SK-N-SH (cell line): ENCODE data around the gene IL1R2. TPM values are rescaled to one million over a fixed set of nuclear protein-coding genes. Genes with fewer than 3 reads are reported as not detected.

ENCODE experiments used
- CTCF ChIA-PET: fragments of 300-600, 350-600 bp; formaldehyde crosslinking; extraction: SDS; loops from one replicate; lab custom pipeline; 2021; lab: Yijun Ruan, JAX
- POLR2A ChIA-PET: fragments of 350-600 bp; sonication (Branson Sonifier 250); formaldehyde crosslinking; extraction: SDS; loops from one replicate; lab custom pipeline; 2020; ENCODE audit warnings: antibody characterized with exemption, inconsistent platforms; lab: Yijun Ruan, JAX
- DNase-seq: peaks from one replicate; pipeline ENCODE4 v3.0.0; 2012
- H2AFZ ChIP-seq: fragments of 200-600 bp; sonication (generic); 2 replicates; pipeline ENCODE4 v1.8.1; 2016; ENCODE audit warnings: antibody characterized with exemption, mild to moderate bottlenecking, low read depth
- H3F3A ChIP-seq: fragments of 200-600 bp; sonication (generic); replicated peaks from 2 replicates; pipeline ENCODE3; 2016; ENCODE audit warnings: antibody characterized with exemption, mild to moderate bottlenecking; ENCODE audit not compliant: insufficient read depth
- H3K27ac ChIP-seq, 2 experiments: fragments of 200-500 bp in 1 of 2; fragments of 200-600 bp in 1 of 2; sonication (Bioruptor generic) in 1 of 2; sonication (generic), shearing (Covaris generic) in 1 of 2; 2 replicates each; pipeline versions ENCODE4 v1.5.1 to v1.6.1; 2014 to 2016; ENCODE audit warnings: low read depth in 2 of 2, inconsistent platforms in 1 of 2, low read length in 1 of 2, mild to moderate bottlenecking in 1 of 2, mixed read lengths in 1 of 2
- H3K27me3 ChIP-seq: fragments of 200-600 bp; sonication (generic), shearing (Covaris generic); 2 replicates; pipeline ENCODE4 v1.6.1; 2016; ENCODE audit warnings: mixed run types; ENCODE audit not compliant: insufficient read depth
- H3K36me3 ChIP-seq, 2 experiments: fragments of 200-500 bp in 1 of 2; fragments of 200-600 bp in 1 of 2; sonication (Bioruptor generic) in 1 of 2; sonication (generic) in 1 of 2; replicated peaks in 1 of 2; 2 replicates each; pipeline versions ENCODE3 to v1.5.1; 2014 to 2016; ENCODE audit warnings: low read length in 1 of 2, mild to moderate bottlenecking in 1 of 2; ENCODE audit not compliant: insufficient read depth in 2 of 2, control insufficient read depth in 1 of 2
- H3K4me1 ChIP-seq, 2 experiments: fragments of 200-500 bp in 1 of 2; fragments of 200-600 bp in 1 of 2; sonication (Bioruptor generic) in 1 of 2; sonication (generic), shearing (Covaris generic) in 1 of 2; 2 replicates each; pipeline versions ENCODE4 v1.5.1 to v1.6.1; 2014 to 2016; ENCODE audit warnings: low read depth in 1 of 2, low read length in 1 of 2, mixed run types in 1 of 2; ENCODE audit not compliant: insufficient read depth in 2 of 2, control insufficient read depth in 1 of 2
- H3K4me2 ChIP-seq: fragments of 200-600 bp; sonication (generic), shearing (Covaris generic); 2 replicates; pipeline ENCODE4 v1.6.1; 2017; ENCODE audit warnings: mixed run types
- H3K4me3 ChIP-seq, 2 experiments: fragments of 200-500 bp in 1 of 2; fragments of 200-600 bp in 1 of 2; sonication (Bioruptor generic) in 1 of 2; sonication (generic), shearing (Covaris generic) in 1 of 2; 2 replicates each; pipeline versions ENCODE4 v1.5.1 to v1.8.1; 2014 to 2016; ENCODE audit warnings: low read depth in 2 of 2, inconsistent platforms in 1 of 2, low read length in 1 of 2, mild to moderate bottlenecking in 1 of 2, mixed read lengths in 1 of 2, moderate library complexity in 1 of 2
- H3K79me2 ChIP-seq: fragments of 200-600 bp; sonication (generic); 2 replicates; pipeline ENCODE4 v1.8.1; 2017; ENCODE audit warnings: mild to moderate bottlenecking; ENCODE audit not compliant: insufficient read depth
- H3K9ac ChIP-seq: fragments of 200-600 bp; sonication (generic); 2 replicates; pipeline ENCODE4 v1.6.1; 2017; ENCODE audit warnings: mixed run types
- H3K9me2 ChIP-seq: fragments of 200-600 bp; sonication (generic); 2 replicates; pipeline ENCODE4 v1.6.1; 2017; ENCODE audit warnings: mixed run types
- H3K9me3 ChIP-seq: fragments of 200-600 bp; sonication (generic); 2 replicates; pipeline ENCODE4 v1.6.1; 2017; ENCODE audit warnings: mixed run types, mild to moderate bottlenecking, moderate library complexity
- H4K20me1 ChIP-seq: fragments of 200-600 bp; sonication (generic); 2 replicates; pipeline ENCODE4 v1.6.1; 2017; ENCODE audit warnings: mild to moderate bottlenecking, mixed run types; ENCODE audit not compliant: insufficient read depth
- EZH2phosphoT487 ChIP-seq: fragments of 200-600 bp; sonication (generic); IDR thresholded peaks from 2 replicates; pipeline ENCODE4 v1.6.1; 2017; ENCODE audit warnings: low read depth, mixed run types, mild to moderate bottlenecking, antibody characterized with exemption, moderate library complexity, borderline replicate concordance
- GABPA ChIP-seq: IDR thresholded peaks from 2 replicates; pipeline ENCODE4 v1.4.0; 2012; ENCODE audit warnings: low read depth, mild to moderate bottlenecking
- GATA2 ChIP-seq: sonication (generic); formaldehyde crosslinking; IDR thresholded peaks from 2 replicates; pipeline ENCODE4 v1.5.0; 2020; ENCODE audit warnings: mild to moderate bottlenecking, missing genetic modification reagents
- MXI1 ChIP-seq: IDR thresholded peaks from 2 replicates; pipeline ENCODE4 v1.6.1; 2012; ENCODE audit warnings: mild to moderate bottlenecking, low read depth, low read length, improper control_type of control experiment
- POLR2AphosphoS5 ChIP-seq: IDR thresholded peaks from 2 replicates; pipeline ENCODE4 v1.6.1; 2012; ENCODE audit warnings: low read depth, low read length
- RCOR1 ChIP-seq: fragments of 150-350 bp; IDR thresholded peaks from 2 replicates; pipeline ENCODE4 v1.6.1; 2017; ENCODE audit warnings: antibody characterized with exemption, low read length
- RXRA ChIP-seq: IDR thresholded peaks from 2 replicates; pipeline ENCODE4 v1.4.0; 2012; ENCODE audit warnings: low read depth, mild to moderate bottlenecking, borderline replicate concordance
- SIN3A ChIP-seq: IDR thresholded peaks from 2 replicates; pipeline ENCODE4 v1.6.1; 2012; ENCODE audit warnings: low read depth, mild to moderate bottlenecking, low read length, moderate library complexity, borderline replicate concordance
- TAF1 ChIP-seq: IDR thresholded peaks from 2 replicates; pipeline ENCODE4 v1.6.1; 2012; ENCODE audit warnings: low read depth, mild to moderate bottlenecking, low read length, moderate library complexity, borderline replicate concordance
- WGBS: methylation state at CpG from one replicate; pipeline ENCODE4 v1.1.6; 2017; ENCODE audit warnings: low lambda C conversion rate; 5-methylcytosine and 5-hydroxymethylcytosine counted together
- polyA plus RNA-seq, 3 experiments: library from polyadenylated mRNA; depleted of rRNA; stranded (reverse); fragments of >200 nt; gene quantifications; 2 replicates each; pipeline ENCODE4 v1.2.3, GENCODE V29; 2012
- TF ChIP-seq, protein P1 (sequence below): fragments of 150-350 bp; IDR thresholded peaks from 2 replicates; pipeline ENCODE4 v1.6.1; 2017; ENCODE audit warnings: antibody characterized with exemption, low read length, low read depth, borderline replicate concordance
- TF ChIP-seq, protein P2 (sequence below): IDR thresholded peaks from 2 replicates; pipeline ENCODE4 v1.6.1; 2012; ENCODE audit warnings: mild to moderate bottlenecking, low read depth, low read length, moderate library complexity
- TF ChIP-seq, protein P3 (sequence below): IDR thresholded peaks from 2 replicates; pipeline ENCODE4 v1.4.0; 2012; ENCODE audit warnings: low read depth

IL1R2 gene
- polyA plus RNA-seq, 1 of the 3 experiments (the other 2 are of a cell fraction) = 0.16 TPM

DNA sequence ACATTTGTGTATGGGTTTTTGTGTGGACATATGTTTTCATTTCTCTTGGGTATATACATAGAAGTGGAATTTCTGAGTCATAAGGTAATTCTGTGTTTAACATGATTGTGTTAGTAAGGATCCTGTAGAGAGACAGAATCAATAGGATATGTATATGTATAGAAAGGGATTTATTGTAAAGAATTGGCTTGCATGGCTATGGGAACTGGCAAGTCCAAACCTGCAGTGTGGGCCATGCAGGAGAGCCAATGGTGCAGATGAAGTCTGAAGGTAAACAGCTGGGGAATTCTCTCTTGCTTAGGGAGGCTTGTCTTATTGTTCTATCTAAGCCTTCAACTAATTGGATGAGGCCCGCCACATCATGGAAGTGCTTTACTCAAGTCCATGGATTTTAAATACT is 39.2 kb upstream of the IL1R2 start:
- H3K27ac ChIP-seq = no peak overlapping the region
- ChIA-PET CTCF (no interaction called here), POLR2A (no interaction called here)
- H3K4me3 ChIP-seq = no peak overlapping the region
- H3K4me2 ChIP-seq = no peak overlapping the region
- no peak for TF ChIP-seq GATA2 (CRISPR knock-in tag)
- no peak for TF ChIP-seq POLR2AphosphoS5
- TF ChIP-seq, protein P1, sequence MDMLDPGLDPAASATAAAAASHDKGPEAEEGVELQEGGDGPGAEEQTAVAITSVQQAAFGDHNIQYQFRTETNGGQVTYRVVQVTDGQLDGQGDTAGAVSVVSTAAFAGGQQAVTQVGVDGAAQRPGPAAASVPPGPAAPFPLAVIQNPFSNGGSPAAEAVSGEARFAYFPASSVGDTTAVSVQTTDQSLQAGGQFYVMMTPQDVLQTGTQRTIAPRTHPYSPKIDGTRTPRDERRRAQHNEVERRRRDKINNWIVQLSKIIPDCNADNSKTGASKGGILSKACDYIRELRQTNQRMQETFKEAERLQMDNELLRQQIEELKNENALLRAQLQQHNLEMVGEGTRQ = no peak
- no peak for TF ChIP-seq MXI1
- TF ChIP-seq, protein P2, sequence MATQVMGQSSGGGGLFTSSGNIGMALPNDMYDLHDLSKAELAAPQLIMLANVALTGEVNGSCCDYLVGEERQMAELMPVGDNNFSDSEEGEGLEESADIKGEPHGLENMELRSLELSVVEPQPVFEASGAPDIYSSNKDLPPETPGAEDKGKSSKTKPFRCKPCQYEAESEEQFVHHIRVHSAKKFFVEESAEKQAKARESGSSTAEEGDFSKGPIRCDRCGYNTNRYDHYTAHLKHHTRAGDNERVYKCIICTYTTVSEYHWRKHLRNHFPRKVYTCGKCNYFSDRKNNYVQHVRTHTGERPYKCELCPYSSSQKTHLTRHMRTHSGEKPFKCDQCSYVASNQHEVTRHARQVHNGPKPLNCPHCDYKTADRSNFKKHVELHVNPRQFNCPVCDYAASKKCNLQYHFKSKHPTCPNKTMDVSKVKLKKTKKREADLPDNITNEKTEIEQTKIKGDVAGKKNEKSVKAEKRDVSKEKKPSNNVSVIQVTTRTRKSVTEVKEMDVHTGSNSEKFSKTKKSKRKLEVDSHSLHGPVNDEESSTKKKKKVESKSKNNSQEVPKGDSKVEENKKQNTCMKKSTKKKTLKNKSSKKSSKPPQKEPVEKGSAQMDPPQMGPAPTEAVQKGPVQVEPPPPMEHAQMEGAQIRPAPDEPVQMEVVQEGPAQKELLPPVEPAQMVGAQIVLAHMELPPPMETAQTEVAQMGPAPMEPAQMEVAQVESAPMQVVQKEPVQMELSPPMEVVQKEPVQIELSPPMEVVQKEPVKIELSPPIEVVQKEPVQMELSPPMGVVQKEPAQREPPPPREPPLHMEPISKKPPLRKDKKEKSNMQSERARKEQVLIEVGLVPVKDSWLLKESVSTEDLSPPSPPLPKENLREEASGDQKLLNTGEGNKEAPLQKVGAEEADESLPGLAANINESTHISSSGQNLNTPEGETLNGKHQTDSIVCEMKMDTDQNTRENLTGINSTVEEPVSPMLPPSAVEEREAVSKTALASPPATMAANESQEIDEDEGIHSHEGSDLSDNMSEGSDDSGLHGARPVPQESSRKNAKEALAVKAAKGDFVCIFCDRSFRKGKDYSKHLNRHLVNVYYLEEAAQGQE = no peak
- TF ChIP-seq RCOR1 = no peak
- no peak for TF ChIP-seq GABPA
- no peak for TF ChIP-seq TAF1
- no peak for TF ChIP-seq EZH2phosphoT487
- TF ChIP-seq RXRA = no peak
- TF ChIP-seq SIN3A = no peak
- TF ChIP-seq, protein P3, sequence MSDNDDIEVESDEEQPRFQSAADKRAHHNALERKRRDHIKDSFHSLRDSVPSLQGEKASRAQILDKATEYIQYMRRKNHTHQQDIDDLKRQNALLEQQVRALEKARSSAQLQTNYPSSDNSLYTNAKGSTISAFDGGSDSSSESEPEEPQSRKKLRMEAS = no peak
- H3K9ac ChIP-seq = no peak overlapping the region
- H3K9me2 ChIP-seq = no peaks in the 10 kb centered on the region
- H4K20me1 ChIP-seq = no peaks in the 10 kb centered on the region
- no peaks in the 10 kb centered on the region for H3F3A ChIP-seq
- no peak overlapping the region for H2AFZ ChIP-seq
- no peaks in the 10 kb centered on the region for H3K9me3 ChIP-seq
- H3K36me3 ChIP-seq = no peaks in the 10 kb centered on the region
- 59% methylated on average over 1 of the region's 1 CpG for WGBS
- H3K27me3 ChIP-seq = no peaks in the 10 kb centered on the region; the same call in 1 of the 2 replicates
- DNase-seq = no peak
- H3K79me2 ChIP-seq = no peaks in the 10 kb centered on the region
- H3K4me1 ChIP-seq = no peaks in the 10 kb centered on the region
